CD4-positive, alpha-beta T cell treated with Interleukin-17A for 1 hour (primary cell): ENCODE results near the gene CACNA2D4.

Experiments
- DNase-seq: peaks from one replicate; pipeline ENCODE4 v3.0.0-alpha.2; 2020

The CACNA2D4 gene

DNA sequence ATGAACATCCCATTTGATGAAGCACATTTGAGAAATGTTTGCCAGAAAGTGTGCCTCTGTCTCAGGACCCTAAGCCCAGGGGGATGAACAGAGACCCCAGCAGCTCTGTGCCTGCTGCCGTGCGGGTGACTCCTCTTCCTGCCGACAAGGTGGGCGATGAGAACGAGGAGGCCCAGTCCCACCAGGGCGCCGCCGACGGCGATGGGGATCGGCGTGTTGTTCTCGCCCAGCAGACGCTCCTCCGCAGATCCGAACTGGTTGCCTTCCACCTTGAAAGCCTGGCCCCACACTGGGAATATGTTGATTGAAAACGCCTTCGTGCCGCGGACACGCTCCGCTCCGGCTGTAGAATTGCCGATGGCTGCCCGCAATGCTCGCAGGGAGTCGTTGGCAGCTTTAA lies 54.0 kb downstream of the CACNA2D4 start:
- no peak for DNase-seq

DNA sequence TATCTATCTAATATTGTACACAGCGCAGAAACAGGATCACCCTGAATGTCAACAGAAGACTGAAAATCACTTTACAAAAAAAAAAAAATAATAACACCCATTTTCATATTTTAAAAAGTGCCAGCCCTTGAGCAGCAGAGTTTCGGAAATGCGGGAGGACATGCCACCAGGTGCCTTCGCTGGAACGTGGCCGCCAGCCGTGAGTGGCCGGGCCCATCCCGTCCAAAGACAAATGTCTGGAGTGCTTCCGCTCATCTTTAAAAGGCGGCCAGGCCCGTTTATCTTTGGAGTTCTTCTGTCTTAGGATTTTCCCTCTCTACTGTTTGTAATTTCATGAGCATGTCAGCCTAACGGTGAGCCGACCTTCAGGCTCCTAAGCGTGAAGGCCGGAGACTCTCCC lies 54.6 kb downstream of the CACNA2D4 start:
- DNase-seq: no peak

DNA sequence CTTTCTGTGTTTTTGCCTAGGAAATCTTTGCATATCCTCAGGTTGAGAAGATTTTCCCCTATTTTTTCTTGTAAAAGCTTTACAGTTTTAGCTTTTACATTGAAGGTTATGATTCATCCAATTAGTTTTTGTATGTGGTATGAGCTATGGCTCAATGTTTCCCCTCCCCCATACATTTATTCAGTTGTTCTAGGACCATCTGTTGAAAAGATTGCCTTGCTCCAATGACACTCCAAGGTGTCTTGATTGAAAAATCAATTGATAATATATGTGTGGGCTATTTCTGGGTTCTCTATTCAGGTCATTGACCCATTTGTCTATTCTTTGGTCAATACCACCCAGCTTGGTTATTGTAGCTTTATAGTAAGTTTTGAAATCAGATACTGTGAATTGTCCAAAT lies 55.5 kb downstream of the CACNA2D4 start:
- no peak for DNase-seq

DNA sequence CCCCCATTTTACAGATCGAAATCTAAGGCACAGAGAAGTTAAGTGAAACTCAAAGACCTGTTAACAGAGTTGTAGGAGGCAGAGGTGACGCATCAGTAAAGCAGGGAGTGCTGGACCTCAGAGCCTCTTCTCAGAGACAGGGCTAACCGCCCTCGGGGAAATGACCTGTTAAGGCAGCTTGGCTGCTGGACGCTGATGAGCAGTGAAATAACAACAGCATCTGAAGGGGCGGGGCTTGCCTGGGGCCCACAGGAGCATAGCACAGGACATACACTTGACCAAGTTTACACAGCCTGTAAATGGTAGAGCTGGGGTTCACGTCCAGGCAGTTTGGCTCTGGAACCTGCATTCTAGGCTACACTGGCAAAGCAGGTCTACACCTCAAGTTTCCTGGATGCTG lies 58.8 kb downstream of the CACNA2D4 start:
- DNase-seq: no peak

DNA sequence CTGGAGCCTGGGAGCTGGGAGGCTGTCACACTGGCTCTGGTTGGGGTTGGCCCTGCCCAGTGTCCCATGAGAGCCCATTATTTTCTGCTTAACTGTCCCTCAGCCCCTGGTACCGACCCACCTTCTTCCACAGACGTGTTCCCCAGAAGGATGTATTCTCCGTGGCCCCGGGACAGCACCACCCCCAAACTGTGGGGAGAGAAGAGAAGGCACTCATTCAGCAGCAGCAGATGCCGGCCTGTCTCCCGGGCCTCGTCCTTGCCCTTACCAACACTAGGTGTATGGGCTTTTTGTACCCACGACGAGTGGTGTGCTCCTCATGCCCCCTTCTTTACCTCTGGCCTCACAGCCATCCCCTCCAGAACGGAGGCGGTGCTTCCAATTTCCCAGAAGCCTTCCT lies 60.0 kb downstream of the CACNA2D4 start:
- no peak for DNase-seq

DNA sequence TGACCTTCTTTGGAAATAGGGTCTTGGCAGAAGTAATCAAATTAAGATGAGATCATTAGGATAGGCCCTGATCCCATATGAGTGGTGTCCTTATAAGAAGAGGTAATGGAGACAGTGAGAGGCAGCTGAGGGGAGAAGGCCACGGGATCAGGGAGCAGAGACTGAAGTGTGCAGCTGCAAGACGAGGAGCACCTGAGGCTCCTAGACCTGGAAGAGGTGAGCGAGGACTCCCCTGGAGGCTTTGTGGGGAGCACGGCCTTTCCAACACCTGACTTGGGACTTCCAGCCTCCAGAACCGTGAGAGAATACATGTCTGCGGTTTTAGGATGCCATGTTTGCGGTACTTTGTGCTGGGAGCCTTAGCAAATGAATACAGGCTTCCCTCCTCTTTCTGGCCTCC lies 60.6 kb downstream of the CACNA2D4 start:
- DNase-seq: no peak

DNA sequence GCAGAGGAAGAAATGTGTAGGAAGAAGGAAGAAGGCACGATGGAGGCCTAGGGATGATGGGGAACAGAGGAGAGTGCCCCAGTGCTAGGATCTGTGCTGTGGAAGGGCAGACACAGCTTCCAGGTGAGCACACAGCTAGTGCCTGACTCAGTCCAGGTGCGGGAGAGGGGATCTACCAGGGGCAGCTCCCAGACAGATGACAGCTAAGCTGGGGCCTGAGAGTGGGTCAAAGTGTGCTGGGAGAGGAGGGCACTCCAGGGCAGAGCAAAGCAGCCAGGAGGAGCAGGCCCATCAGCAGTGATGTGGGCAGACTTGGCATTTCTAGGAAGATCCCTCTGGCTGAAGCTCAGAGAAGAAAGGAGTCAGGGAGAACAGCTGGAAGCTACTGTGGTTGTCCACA lies 61.4 kb downstream of the CACNA2D4 start:
- no peak for DNase-seq

DNA sequence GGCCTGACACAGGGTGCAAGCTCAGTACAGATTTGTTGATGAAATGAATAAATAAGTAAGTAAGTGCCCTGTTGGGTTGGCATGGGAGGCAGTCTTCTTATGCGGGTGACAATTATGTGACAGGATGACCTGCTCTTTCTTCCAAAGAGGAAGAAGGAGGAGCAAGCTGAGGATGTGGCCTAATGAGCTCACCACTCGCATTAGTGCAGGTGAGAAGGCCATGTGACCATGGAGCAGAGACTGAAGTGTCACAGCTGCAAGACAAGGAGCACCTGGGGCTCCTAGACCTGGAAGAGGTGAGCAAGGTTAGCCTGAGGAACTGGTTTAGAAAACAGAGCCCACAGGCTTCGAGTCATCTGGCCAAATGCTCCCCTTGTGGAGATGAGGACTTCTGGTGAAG lies 63.2 kb downstream of the CACNA2D4 start:
- DNase-seq: peak; percentile 5

DNA sequence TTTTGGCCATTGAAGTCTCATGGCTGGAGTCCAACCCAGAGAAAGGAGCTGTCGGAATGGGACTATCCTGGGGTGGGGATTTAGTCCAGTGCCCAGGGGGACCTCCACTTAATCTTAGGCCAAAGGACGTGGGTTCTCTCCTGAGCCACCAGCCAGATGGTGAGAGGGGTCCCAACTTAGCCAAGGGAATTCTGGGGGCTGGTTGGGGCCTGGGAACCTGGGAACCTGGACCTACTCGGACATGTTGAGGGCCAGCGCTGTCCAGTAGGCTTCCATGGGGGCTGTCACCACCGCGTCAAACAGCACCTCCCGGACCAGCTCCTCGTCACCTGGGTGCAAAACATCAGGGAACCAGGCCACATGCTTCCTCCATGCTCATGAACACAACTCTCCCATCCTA lies 64.7 kb downstream of the CACNA2D4 start:
- no peak for DNase-seq

DNA sequence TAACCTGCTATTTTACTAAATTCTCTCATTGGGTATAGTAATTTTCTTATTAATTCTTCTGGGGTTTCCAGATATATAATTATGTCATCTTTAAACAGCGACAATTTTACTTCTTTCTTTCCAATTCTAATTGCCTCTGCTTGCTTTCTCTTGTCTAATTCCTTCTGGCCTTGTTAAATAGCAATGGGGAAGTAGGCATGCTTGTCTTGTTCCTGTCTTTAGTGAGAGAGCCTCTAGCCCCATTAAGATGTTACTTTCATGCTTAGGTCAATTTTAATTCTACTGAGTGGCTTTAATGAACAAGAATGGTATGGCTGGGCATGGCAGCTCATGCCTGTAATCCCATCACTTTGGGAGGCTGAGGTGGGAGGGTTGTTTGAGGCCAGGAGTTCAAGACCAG lies 66.4 kb downstream of the CACNA2D4 start:
- no peak for DNase-seq

DNA sequence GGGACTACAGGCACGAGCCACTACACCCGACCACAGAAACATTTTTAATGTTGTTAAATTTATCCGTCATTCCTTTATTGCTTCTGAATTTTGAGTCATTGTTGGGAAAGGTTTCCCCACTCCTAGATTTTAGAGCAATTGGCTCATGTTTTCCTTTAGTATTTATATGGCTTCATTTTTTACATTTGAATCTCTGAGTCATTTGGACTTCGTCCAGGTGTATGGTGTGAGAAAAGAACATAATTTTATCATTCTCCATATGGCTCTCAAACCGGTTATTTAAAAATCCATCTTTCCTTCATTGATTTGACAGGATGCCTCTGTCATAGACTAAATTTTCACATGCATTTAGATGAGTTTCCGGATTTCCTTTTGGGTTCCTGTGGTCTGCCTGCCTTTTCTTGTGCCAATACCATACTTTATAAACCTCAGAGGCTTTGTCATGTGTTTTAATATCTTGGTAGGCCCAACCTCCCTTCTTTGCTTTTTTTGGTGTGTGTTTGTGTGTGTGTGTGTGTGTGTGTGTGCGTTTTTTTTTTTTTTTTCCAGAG lies 67.2 kb downstream of the CACNA2D4 start:
- no peak for DNase-seq

DNA sequence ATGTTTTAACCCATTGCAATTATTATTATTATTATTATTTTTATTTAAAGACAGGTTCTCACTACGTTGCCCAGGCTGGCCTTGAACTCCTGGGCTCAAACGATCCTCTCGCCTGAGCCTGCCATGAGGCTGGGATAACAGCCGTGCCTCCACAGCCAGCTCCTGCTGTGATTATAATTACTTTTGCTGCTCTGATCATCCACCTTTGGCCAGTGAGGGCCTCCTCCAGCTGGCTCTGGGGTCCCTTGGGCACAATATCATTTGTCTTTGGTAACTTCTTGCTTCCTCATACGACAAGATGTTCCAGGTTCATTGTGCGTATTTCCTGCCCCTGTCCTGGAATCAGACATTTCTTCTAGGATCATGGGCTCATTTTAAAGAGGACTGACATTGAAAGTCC lies 69.7 kb downstream of the CACNA2D4 start:
- DNase-seq: no peak

DNA sequence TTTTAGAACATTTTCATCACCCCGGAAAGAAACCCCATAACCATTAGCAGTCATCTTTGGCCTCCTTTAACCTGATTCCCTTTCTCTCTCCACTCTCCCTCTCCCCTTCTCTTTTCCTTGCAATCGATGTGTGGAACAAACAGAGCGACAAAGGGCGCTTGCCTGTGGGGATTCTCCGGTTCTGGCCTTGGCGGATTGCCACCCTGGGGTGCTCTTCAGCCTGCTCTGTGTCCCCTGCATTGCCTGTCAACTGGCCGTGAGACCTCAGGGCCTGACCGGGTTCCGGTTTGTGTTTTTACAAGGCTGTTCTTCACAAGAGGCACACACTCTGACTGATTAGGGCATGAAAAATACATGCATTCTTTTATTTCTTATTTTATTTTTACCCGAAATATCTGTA lies 70.3 kb downstream of the CACNA2D4 start:
- DNase-seq: no peak

DNA sequence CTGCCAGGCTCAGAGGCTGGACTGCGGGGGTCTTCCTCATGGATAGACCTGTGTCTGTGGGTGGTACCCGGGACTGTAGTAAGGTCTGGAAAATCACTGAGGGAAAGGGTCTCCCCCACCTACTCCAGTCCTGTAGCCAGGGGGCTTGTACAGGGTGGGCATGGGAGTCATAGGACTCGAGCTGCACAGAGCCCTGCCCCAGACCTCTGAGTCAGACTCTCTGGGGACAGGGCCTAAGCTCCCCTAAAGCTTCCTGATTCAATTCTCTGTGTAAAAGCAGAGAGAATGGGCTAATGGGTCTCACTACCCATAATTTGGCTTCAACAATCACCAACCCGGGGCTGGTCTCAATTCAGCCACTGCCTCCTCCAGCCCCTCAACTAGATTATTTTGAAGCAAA lies 71.0 kb downstream of the CACNA2D4 start:
- DNase-seq: no peak

DNA sequence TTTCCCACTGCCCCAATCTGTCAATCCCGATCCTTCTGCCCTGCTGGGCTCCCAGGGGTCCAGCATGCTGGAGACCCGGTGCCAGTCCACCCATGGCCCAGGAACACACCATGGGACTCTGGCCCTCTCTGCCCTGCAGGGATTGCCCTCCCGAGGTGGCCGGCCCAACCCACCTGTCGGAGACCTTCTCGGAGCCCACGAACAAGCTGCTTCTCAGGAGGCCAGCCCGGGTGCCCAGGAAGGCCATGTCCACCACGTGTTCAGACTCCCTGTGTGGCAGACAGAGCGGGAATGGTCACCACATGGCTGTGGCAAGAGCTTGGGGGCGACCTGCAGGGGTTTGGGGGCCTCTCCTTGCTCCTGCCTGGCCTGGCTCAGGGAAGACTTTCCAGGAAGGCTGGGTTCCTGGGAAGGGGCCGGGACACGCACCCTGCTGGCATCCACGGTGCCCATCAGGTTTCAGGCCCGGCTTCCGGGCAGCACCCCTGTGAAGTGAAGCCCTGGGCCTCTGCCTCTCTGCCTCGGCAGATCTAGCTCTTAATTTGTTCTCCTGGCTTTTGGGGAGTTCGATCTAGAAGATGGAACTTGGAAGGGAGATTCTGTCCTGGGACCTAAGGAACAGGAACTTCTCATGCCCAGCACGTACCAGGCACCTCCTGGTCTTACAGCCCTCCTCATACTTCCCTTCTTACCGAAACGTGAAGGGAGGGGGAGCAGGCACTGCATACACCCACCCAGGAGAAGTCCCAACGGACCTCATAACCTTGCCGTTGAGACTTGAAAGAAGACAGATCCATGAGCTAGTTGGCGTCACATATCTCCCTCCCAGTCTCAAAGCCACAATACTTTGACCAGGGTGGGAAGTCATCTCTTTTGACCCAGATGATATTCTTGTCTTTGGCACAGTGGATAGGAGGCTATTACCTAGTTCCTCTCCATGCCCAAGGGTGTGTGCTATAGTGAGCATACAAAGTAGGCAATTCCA lies 71.7 kb downstream of the CACNA2D4 start:
- DNase-seq: no peak

DNA sequence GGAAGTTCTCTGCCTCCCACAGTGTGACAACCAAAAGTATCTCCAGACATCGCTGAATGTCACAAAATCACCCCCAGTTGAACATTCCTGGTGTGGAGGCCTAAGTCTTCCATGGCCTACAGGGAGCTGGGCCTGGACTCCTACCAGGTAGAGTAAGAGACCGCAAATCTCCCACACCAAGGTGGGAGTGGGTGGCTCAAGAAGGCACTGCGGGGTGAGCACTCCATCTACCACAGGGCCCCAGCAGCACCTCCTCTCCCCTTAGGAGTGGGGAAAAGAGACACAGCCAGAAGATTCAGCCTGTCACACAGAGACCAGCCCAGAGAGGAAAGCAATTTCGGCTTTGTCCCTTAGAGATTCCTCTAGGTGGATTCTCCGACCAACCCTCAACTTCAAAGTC lies 72.6 kb downstream of the CACNA2D4 start:
- no peak for DNase-seq

DNA sequence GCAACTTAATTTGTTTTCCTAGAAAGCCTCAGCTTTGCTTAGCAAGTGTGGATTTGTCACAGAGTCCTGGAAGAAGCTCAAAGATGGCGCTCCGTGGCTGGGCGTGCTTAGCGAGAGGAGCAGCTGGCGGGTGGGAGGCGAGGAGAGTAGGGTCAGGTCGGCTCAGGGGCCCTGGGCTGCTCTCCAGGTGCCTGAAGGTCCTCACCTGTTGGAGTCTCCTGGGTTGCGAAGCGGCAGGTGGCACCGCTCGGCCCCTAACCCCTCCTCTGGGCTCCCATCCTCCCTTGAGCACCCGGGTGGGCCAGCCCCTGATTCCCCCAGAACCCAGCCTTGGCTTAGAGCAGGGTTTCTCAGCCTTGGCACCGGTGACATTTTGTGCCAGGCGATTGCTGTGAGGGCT lies 73.0 kb downstream of the CACNA2D4 start:
- no peak for DNase-seq

DNA sequence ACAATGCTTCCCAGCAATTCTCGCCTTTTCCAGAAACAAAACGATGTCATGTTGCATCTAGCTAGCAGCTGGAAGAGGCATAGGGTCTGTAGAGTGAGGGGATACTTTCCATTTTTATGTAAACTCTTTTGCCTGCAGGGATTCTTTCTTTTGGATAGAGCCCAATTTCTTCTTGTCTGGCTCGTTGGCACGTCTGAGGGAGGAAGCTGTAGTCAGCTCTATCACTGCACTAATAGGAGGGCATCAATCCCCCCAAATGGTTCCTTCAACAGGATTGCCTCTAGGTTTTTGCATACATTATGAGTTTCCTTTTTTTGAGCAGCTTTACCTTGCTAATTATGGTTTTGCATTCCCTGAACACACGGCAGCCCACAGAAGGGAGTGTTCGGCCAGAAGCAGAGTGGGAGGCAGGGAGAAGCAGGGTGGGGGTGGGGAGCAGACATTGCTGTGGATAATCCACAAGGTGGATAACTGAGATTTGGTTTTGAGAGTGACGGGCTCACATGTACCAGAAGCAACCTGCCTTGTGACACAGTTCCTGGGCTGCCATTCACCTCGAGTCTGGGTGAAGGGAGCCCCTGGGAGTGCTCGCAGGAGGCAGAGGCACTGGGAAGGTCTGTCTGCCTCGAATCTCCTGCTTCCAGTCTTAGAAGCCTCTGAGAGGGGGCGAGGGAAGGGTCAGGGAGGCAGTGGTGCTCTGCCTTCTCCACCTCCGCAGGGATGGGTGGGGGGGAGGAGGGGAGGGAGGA lies 73.6 kb downstream of the CACNA2D4 start:
- DNase-seq: no peak

DNA sequence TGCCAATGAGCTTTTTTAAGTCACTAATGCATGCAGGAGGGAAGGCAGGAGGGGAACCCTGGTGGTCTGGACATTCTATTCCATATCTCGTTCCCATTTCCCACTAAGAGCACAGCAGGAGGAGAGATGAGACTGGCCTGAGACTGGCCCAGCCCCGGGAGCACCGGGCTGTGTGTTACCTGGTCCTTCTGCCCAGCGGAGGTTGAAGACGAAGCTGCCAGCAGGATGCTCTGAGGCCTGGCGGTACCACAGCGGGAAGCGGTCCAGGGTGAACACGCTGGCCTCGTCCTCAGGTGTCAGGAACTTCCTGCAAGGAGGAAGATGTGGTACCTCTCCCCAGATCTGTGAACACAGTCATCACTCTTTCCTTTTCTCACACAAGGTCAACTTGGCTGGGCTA lies 74.2 kb downstream of the CACNA2D4 start:
- DNase-seq: no peak

DNA sequence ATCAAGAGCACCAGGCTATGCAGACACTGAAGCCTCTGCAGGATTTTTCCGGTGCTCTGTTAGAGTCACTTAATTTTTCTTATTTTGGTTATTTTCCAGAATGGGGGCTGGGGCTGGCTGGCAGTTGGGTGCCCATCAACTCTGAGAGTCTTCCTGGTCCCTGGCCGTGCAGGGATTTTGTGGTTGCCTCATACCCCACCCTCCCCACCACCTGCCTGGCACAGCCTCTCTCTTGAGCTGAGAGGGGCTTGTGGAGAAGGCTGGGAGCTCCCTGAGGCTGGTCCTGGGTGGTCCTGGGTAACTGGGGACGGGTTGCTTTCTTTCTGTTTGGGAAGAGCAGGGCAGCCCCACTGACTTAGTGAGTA lies 74.8 kb downstream of the CACNA2D4 start:
- DNase-seq: no peak

DNA sequence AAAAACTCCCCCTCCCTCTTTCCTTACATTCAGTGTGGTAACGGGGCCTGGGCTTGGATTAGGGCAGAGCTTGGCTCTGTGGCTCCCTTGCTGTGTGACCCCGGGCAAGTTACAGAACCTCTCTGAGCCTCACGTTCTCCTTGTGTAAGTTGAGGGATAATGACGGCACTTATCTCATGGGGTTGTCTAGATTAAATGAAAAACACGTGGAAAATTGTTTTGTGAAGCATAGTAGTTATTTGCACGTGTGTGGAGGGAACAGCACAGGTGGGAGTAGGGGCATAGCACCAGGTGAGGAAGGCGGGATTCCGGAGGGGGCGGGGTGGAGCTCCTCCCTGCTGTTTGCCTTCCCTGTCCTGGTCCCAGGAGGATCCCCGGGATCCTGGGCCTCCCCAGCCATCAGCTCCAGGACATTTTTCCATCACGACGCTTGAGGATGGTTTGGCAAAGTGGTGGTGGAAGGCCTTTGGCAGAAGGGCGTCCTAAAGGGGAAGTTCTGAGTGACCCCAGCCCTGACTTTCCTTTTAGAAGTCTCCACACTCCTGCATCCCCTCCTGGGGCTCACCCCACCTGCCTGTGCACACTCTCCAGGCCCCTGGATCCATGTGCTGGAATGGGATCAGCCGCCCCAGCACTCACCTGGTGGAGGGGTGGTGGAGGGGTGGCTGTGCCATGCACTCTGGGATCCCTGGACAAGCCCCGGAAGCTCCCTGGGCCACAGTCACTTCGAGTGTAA lies 75.4 kb downstream of the CACNA2D4 start:
- no peak for DNase-seq

DNA sequence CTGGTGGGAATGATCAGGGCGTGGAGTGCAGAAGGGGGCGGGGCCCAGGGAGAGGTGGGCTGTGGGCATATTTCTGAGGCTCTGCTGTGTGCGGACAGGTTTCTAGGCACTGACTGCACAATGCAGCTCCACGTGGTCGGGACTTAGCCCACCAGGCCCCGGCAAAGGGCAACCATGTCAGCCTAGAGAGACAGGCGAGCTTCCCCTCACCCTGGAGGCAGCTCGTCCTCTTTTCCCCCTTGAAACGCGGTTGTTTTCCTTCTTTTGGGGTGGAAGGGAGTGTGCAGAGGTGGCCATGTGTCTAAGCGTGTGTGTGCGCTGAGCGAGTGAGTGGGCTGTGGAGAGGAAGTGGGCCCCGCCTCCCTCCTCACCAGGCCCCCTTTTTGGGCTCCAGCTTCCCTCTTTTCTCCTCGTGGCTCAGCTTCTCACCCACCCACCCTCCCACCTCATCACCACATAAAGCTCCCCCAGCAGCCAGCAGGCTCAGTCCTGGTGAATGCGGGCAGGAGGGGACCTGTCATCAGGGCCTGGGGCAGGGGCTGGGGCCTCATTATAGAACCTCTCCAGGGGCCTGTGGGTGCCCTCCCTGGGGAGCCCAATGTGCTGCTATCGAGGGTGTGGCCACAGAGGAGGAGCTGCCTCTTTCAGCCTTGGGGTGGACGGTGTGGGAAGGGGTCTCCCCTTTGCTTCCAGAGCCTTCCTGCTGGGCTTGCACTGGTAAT lies 76.1 kb downstream of the CACNA2D4 start:
- no peak for DNase-seq
